Islet of Langerhans (tissue), 1 donor: Measurements from ENCODE around the gene PLEKHM3.
"Not testable (repeated sequence)": the region's sequence is repeated elsewhere in the genome, so short reads cannot be mapped to it uniquely, and the experiment has no call there.

Experiments
- FAIRE-seq: peaks from one replicate; lab custom pipeline; 2011; peaks lifted over from hg19 to GRCh38; lab: Jason Lieb, UNC

PLEKHM3 gene

GRCh38 chr2:208037564-208038487 is 12.5 kb upstream of the PLEKHM3 start:
- no peak for FAIRE-seq

DNA sequence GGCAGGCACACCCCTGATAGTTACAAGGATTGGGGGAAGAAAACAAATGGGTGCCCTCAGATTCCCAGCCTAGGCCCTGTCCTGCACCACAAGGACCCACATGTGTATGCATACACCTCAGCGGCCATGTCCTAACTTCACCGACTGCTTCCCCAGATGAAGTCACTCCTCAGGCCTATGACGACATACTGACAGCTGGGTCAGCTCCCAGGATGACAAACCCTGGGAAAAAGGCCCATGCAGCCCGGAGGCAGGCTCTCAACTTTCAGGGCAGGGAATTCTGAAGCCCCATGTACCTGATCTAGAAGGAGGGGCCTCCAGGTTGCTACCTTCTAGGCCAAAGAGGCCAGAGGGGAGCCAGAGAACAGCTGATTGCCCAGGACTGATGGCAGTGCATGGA is 11.0 kb upstream of the PLEKHM3 start:
- FAIRE-seq = no peak

GRCh38 chr2:208034503-208035140 is 9.3 kb upstream of the PLEKHM3 start:
- FAIRE-seq = no peak

GRCh38 chr2:208033701-208034502 is 8.6 kb upstream of the PLEKHM3 start:
- no peak for FAIRE-seq

DNA sequence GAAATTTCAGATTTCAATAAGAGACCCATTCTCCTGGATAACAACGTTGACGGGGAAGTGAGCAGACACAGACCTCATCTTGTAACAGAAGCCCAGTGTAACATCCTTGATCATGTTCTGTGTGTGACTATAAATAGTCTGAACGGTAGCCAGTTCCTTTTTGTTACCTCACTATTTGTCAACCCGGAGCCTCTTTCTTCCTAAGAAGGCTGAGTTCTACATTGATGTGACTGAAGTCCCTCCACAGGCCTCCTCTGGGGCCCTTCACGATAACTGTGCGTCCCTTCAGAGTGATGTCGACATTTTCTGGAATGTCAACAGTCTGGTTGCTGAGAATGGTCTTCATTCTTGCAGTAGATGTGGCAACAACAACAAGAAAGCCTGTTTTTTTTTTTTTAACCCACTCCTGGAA is 6.3 kb upstream of the PLEKHM3 start:
- no peak for FAIRE-seq

DNA sequence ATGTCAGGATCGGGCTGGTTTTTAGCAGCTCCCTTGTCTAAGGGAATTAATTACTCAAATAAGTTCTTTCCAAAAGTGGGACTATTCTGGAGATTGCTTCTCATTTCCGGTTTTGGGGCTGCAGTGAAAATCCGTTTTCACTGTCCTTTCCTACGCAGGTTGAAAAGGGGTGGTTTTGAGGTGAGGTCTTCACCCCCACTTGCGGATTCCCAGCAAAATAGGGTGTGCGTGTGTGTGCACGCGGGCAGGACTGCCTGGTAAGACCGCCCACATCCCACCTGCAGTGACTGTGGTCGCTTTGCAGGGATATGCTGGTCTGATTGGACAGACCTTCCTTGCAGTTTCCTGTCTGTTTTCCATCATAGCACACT is 472 bp upstream of the PLEKHM3 start:
- FAIRE-seq = no peak

- FAIRE-seq = peak; percentile 9
Measured at GRCh38 chr2:208024091-208024490, 1.2 kb downstream of the PLEKHM3 start.

DNA sequence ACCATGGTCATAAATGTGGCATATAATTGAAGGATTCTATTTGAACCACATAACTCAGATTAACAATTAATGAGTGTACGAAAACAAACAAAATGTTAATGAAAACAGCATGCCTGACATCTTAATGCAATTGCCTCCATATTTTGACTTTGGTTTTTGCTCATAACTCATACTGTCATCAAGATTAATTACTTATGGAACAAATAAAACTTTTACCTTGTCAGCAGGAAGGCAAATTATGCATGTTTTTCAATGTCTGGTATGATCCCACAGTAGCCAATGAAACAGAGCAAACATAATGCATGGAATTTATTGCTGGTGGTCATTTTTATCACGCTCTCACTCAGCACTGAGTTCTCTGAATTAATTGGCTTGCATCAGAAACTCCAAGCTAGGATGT is 5.1 kb downstream of the PLEKHM3 start:
- FAIRE-seq = no peak

GRCh38 chr2:208018124-208018712 is 7.1 kb downstream of the PLEKHM3 start:
- not testable (repeated sequence) for FAIRE-seq

GRCh38 chr2:208017721-208018120 is 7.6 kb downstream of the PLEKHM3 start:
- FAIRE-seq = no peak

- FAIRE-seq = peak; percentile 89
Measured at GRCh38 chr2:208015475-208015874, 9.9 kb downstream of the PLEKHM3 start.

GRCh38 chr2:208013285-208014178 is 11.8 kb downstream of the PLEKHM3 start:
- no peak for FAIRE-seq

- FAIRE-seq = no peak
Measured at GRCh38 chr2:208012449-208012848, 12.9 kb downstream of the PLEKHM3 start.

- FAIRE-seq = no peak
Measured at GRCh38 chr2:208010506-208010905, 14.8 kb downstream of the PLEKHM3 start.

- FAIRE-seq = no peak
Measured at GRCh38 chr2:208006833-208007232, 18.5 kb downstream of the PLEKHM3 start.

GRCh38 chr2:208006337-208006736 is 19.0 kb downstream of the PLEKHM3 start:
- no peak for FAIRE-seq

DNA sequence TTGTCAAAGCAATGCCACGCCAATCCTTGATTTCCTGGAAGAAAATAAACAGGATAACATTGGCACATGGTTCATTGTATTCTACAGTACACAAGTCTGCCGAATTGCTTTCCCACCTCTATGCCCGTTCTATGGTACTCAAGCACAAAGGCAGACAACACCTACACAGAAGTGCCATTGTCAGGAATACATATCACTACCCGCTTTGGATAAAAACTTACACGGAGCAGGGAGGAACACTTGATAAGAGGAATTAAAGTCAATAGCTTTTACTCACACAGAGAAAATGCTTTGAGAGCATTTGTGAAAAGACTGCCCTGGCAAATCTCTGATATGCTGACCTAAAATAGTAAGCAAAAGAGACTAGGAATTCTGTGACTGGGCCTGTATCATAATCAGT is 23.4 kb downstream of the PLEKHM3 start:
- FAIRE-seq = no peak

DNA sequence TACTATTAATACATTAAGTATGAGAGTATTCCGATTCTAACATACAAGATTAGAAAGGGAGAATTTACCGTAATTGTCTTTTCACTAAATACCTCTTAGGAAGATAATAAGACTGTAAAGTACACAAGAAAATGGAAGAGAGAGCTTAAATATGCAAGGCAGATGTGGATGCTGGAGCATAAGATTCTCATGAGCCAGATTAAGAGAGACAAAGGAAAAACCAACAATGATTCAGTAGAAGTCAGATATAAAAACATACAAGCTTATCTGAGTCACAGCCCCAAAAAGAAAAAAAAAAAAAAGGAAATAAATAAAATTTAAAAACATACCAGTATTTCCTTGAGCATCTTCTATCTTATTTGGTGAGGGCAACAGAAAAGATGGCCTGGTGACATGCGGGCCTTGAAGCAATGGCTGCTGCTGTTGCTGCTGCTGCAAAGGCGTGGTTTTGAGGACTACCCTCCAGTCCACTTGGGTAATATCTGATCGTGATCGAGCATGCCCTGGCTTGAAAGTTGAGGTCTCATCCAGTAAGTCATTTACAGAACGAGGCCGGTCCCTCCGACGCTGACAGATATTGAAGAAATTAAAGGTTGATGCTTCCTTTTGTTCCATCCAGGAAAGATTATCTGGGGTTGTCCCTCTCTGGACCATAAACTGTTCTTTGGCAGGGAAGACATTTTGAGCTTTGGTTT is 24.5 kb downstream of the PLEKHM3 start:
- FAIRE-seq = no peak

GRCh38 chr2:207996848-207997247 is 28.5 kb downstream of the PLEKHM3 start:
- no peak for FAIRE-seq

DNA sequence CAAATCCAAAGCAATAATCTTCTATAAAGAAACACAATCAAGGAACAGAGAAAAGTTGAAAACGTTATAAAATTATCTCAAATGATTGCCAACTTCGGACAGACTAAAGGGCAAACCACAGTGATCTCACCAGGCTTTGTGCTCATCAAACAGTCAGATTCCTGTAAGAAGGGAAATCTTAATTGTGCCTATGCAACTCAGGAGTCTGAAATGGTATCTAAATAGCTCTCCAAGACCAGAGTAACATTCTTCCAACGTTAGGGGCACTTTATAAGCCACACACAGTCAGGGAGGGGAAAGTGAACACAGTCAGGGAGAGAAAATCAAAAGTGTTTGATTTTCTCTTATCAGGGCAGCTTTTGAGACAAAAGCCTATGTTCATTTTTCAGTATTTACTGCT is 29.4 kb downstream of the PLEKHM3 start:
- no peak for FAIRE-seq
